HCT116 (cell line): ENCODE measurements around the gene VAV2. TPM values are rescaled to one million over a fixed set of nuclear protein-coding genes. Genes with fewer than 3 reads are reported as not detected.

Experiments
- ATAC-seq: fragments of 200-7000 bp; cut with Tn5 transposase; 2 replicates; pipeline ENCODE4 v1.9.1; 2020; ENCODE audit warnings: mild to moderate bottlenecking, moderate library complexity
- BruUV-seq: library from RNA; stranded (reverse); fragments of 400-500 nt; replicated peaks from 2 replicates; lab custom pipeline; 2021; lab: Mats Ljungman, UMichigan
- CTCF ChIA-PET: fragments of 300-600 bp; sonication (Branson Sonifier 250); formaldehyde crosslinking; loops from one replicate; lab custom pipeline; 2021; ENCODE audit warnings: antibody characterized with exemption; lab: Charles Lee
- POLR2A ChIA-PET: fragments of 300-600, 350-600 bp; sonication (Branson Sonifier 250); formaldehyde crosslinking; loops from one replicate; lab custom pipeline; 2021; ENCODE audit warnings: antibody characterized with exemption; lab: Charles Lee
- RAD21 ChIA-PET, 2 experiments: fragments of 300-600 bp; sonication (Branson Sonifier 250); formaldehyde crosslinking; loops; one replicate each; lab custom pipeline; 2023; ENCODE audit warnings: low total read pairs in 2 of 2; ENCODE audit not compliant: uncharacterized antibody in 2 of 2, unreplicated experiment in 2 of 2, low non-redundant PET in 1 of 2; lab: Charles Lee
- DNase-seq: peaks from one replicate; pipeline ENCODE4 v3.0.0-alpha.2; 2010; ENCODE audit warnings: low read depth, low spot score
- H2AFZ ChIP-seq: fragments of 200-600 bp; shearing (Covaris generic), sonication (generic); 2 replicates; pipeline ENCODE4 v1.6.1; 2017; ENCODE audit warnings: low read depth, mixed run types, mixed read lengths, antibody characterized with exemption, low read length; ENCODE audit not compliant: poor library complexity, severe bottlenecking
- H3K27ac ChIP-seq: 2 replicates; pipeline ENCODE4 v1.5.1; 2012; ENCODE audit warnings: low read depth, low read length
- H3K27me3 ChIP-seq: fragments of 200-600 bp; sonication (generic); 2 replicates; pipeline ENCODE4 v1.6.1; 2016; ENCODE audit warnings: mixed run types, low read length, mixed read lengths; ENCODE audit not compliant: insufficient read depth
- H3K36me3 ChIP-seq, 2 experiments: fragments of 200-500 bp in 1 of 2; fragments of 200-600 bp in 1 of 2; sonication (Bioruptor generic) in 1 of 2; sonication (generic) in 1 of 2; 2 replicates each; pipeline versions ENCODE4 v1.5.1 to v1.6.1; 2014 to 2016; ENCODE audit warnings: low read length in 2 of 2, inconsistent platforms in 1 of 2, mixed read lengths in 1 of 2, mixed run types in 1 of 2; ENCODE audit not compliant: insufficient read depth in 2 of 2, control insufficient read depth in 1 of 2
- H3K4me1 ChIP-seq, 2 experiments: fragments of 200-600 bp in 1 of 2; sonication (generic) in 1 of 2; 2 replicates each; pipeline versions ENCODE4 v1.5.1 to v1.6.1; 2012 to 2017; ENCODE audit warnings: low read length in 2 of 2, inconsistent platforms in 1 of 2, mild to moderate bottlenecking in 1 of 2, mixed read lengths in 1 of 2, mixed run types in 1 of 2, moderate library complexity in 1 of 2; ENCODE audit not compliant: insufficient read depth in 2 of 2, control insufficient read depth in 1 of 2
- H3K4me2 ChIP-seq: fragments of 200-600 bp; sonication (generic); 2 replicates; pipeline ENCODE4 v1.6.1; 2017; ENCODE audit warnings: mixed run types, low read length, mixed read lengths
- H3K4me3 ChIP-seq, 2 experiments: fragments of 200-600 bp in 1 of 2; sonication (generic) in 1 of 2; replicated peaks in 1 of 2; 2 replicates each; pipeline ENCODE4 v1.5.1; 2011 to 2016; ENCODE audit warnings: low read length in 2 of 2, control low read depth in 1 of 2, low read depth in 1 of 2, mild to moderate bottlenecking in 1 of 2, mixed read lengths in 1 of 2, mixed run types in 1 of 2
- H3K79me2 ChIP-seq: fragments of 200-600 bp; sonication (generic); 2 replicates; pipeline ENCODE4 v1.6.1; 2017; ENCODE audit warnings: mild to moderate bottlenecking, mixed run types, low read length, moderate library complexity, mixed read lengths; ENCODE audit not compliant: insufficient read depth
- H3K9ac ChIP-seq: fragments of 200-600 bp; sonication (generic); 2 replicates; pipeline ENCODE4 v1.6.1; 2016; ENCODE audit warnings: low read length, mixed read lengths
- H3K9me2 ChIP-seq: fragments of 200-600 bp; sonication (generic), shearing (Covaris generic); 2 replicates; pipeline ENCODE4 v1.6.1; 2017; ENCODE audit warnings: mixed run types, mild to moderate bottlenecking, moderate library complexity; ENCODE audit not compliant: insufficient read depth
- H3K9me3 ChIP-seq, 2 experiments: fragments of 200-500 bp in 1 of 2; fragments of 200-600 bp in 1 of 2; sonication (Bioruptor generic) in 1 of 2; sonication (generic) in 1 of 2; 2 replicates each; pipeline ENCODE4 v1.6.1; 2014 to 2017; ENCODE audit warnings: low read length in 2 of 2, mixed read lengths in 2 of 2, inconsistent platforms in 1 of 2, low read depth in 1 of 2, mild to moderate bottlenecking in 1 of 2, mixed run types in 1 of 2, moderate library complexity in 1 of 2; ENCODE audit not compliant: control insufficient read depth in 1 of 2, insufficient read depth in 1 of 2
- H4K20me1 ChIP-seq: fragments of 200-600 bp; sonication (generic), shearing (Covaris generic); 2 replicates; pipeline ENCODE4 v1.6.1; 2017; ENCODE audit warnings: mixed run types, mild to moderate bottlenecking, moderate library complexity; ENCODE audit not compliant: insufficient read depth
- CEBPB ChIP-seq: IDR thresholded peaks from 2 replicates; pipeline ENCODE4 v1.6.1; 2012; ENCODE audit warnings: low read depth
- CTCF ChIP-seq, 3 experiments: fragments of 200-600 bp in 1 of 3; sonication (generic) in 1 of 3; IDR thresholded peaks in 2 of 3; conservative IDR thresholded peaks in 1 of 3; 2 replicates each; pipeline ENCODE4 v1.5.1; 2012 to 2017; ENCODE audit warnings: low read depth in 2 of 3, low read length in 2 of 3, antibody characterized with exemption in 1 of 3, borderline replicate concordance in 1 of 3, control low read depth in 1 of 3, mild to moderate bottlenecking in 1 of 3, mixed read lengths in 1 of 3, mixed run types in 1 of 3, moderate library complexity in 1 of 3; ENCODE audit not compliant: insufficient read depth in 1 of 3
- EGR1 ChIP-seq: IDR thresholded peaks from 2 replicates; pipeline ENCODE4 v1.6.1; 2012; ENCODE audit warnings: low read depth
- ELF1 ChIP-seq: IDR thresholded peaks from 2 replicates; pipeline ENCODE4 v1.6.1; 2012; ENCODE audit warnings: low read depth, borderline replicate concordance
- JUND ChIP-seq: IDR thresholded peaks from 2 replicates; pipeline ENCODE4 v1.6.1; 2012
- MAX ChIP-seq: IDR thresholded peaks from 2 replicates; pipeline ENCODE4 v1.6.1; 2012
- POLR2A ChIP-seq: IDR thresholded peaks from 2 replicates; pipeline ENCODE4 v1.7.0; 2011; ENCODE audit warnings: borderline replicate concordance; ENCODE audit not compliant: insufficient read depth, insufficient read length; ENCODE audit errors: extremely low read depth
- POLR2AphosphoS5 ChIP-seq: IDR thresholded peaks from 2 replicates; pipeline ENCODE4 v1.6.1; 2011; ENCODE audit warnings: mild to moderate bottlenecking, low read depth, low read length, moderate library complexity
- RAD21 ChIP-seq: IDR thresholded peaks from 2 replicates; pipeline ENCODE4 v1.6.1; 2012; ENCODE audit warnings: low read depth, mild to moderate bottlenecking
- SP1 ChIP-seq: IDR thresholded peaks from 2 replicates; pipeline ENCODE4 v1.6.1; 2012; ENCODE audit warnings: low read depth
- SRF ChIP-seq: IDR thresholded peaks from 2 replicates; pipeline ENCODE4 v1.6.1; 2012; ENCODE audit warnings: low read depth
- YY1 ChIP-seq: IDR thresholded peaks from 2 replicates; pipeline ENCODE4 v1.6.1; 2011; ENCODE audit warnings: low read length, low read depth, moderate library complexity, mild to moderate bottlenecking; ENCODE audit not compliant: insufficient replicate concordance; ENCODE audit errors: extremely low read depth
- ZBTB33 ChIP-seq: IDR thresholded peaks from 2 replicates; pipeline ENCODE4 v1.6.1; 2011; ENCODE audit warnings: mild to moderate bottlenecking, low read length, moderate library complexity; ENCODE audit not compliant: insufficient replicate concordance; ENCODE audit errors: extremely low read depth
- ZFX ChIP-seq: fragments of 450-650 bp; IDR thresholded peaks from 2 replicates; pipeline ENCODE4 v1.6.1; 2017
- ZNF274 ChIP-seq: fragments of 200-500 bp; sonication (Bioruptor generic); IDR thresholded peaks from 2 replicates; pipeline ENCODE4 v1.6.1; 2014; ENCODE audit warnings: mild to moderate bottlenecking, low read depth, low read length, inconsistent platforms
- intact Hi-C: fragments of 100-400 bp; cut with micrococcal nuclease; formaldehyde crosslinking; loops from 2 replicates; pipeline ENCODE4 v1.10.0; 2022
- total RNA-seq: library from RNA; stranded (reverse); gene quantifications from one replicate; pipeline ENCODE4 v1.2.1, GENCODE V29; 2021; ENCODE audit not compliant: unreplicated experiment

The VAV2 gene
- total RNA-seq, 1 experiment from 2014 or later = 33.2 TPM

GRCh38 chr9:133874659-133875058, 117.5 kb downstream of the VAV2 start (continued):
- TF ChIP-seq ELF1 (no peak), SRF (no peak), MAX (no peak), POLR2A (no peak), ZNF274 (no peak)

GRCh38 chr9:133874060-133874657, 118.0 kb downstream of the VAV2 start:
- CTCF ChIA-PET = interaction anchor here (1.4 kb wide), 1 partner anchor 121 kb away, joined by 5 read pairs; no protein-coding TSS in a partner anchor
- H4K20me1 ChIP-seq = no peaks in the 10 kb centered on the region
- DNase-seq (peak; percentile 73), ATAC-seq (peak; percentile 89)
- H3K4me3 ChIP-seq = peak overlapping the region; percentile 4 to 41; a peak in 3 of 4 replicates
- H3K9ac ChIP-seq = peak overlapping the region; percentile 65
- no TSS peak for BruUV-seq
- intact Hi-C loops = loop anchor here (2.0 kb wide), 1 partner anchor 119 kb away; the partner anchor contains the start of gene VAV2
- peak overlapping the region; percentile 79 for H3K4me2 ChIP-seq
- peaks cover 35 to 46% of the 10 kb centered on the region in 2 experiments for H3K4me1 ChIP-seq
- no peaks in the 10 kb centered on the region for H3K9me3 ChIP-seq
- no peak overlapping the region for H2AFZ ChIP-seq
- no peaks in the 10 kb centered on the region for H3K27me3 ChIP-seq
- RAD21 ChIA-PET = no interaction called here
- H3K36me3 ChIP-seq = no peaks in the 10 kb centered on the region
- POLR2A ChIA-PET = interaction anchor here (1.1 kb wide), 1 partner anchor 12 kb away, joined by 3 read pairs; no protein-coding TSS in a partner anchor
- H3K79me2 ChIP-seq = peaks cover 45% of the 10 kb centered on the region; the same call in 1 of the 2 replicates
- H3K27ac ChIP-seq = peak overlapping the region; percentile 76
- H3K9me2 ChIP-seq = no peaks in the 10 kb centered on the region
- TF ChIP-seq SP1 = peak; percentile 91
- no peak for TF ChIP-seq ZNF274
- peak; percentile 88 for TF ChIP-seq JUND
- TF ChIP-seq SRF = no peak
- no peak for TF ChIP-seq CEBPB
- TF ChIP-seq POLR2A = no peak
- TF ChIP-seq YY1 = no peak
- 0 out of 2 replicates have a peak, but pooled peaks have one; percentile 67 for TF ChIP-seq MAX
- peak; percentile 53 for TF ChIP-seq ZBTB33
- TF ChIP-seq CTCF (IDR thresholded peaks at IDR 0.05 in 2 of 3, conservative IDR thresholded peaks at IDR 0.05 in 1 of 3; ENCODE audit: borderline replicate concordance in 1 of 3, insufficient read depth in 1 of 3, low read depth in 2 of 3, low read length in 2 of 3) = no peak
- no peak; the same call in 1 of the 2 replicates for TF ChIP-seq RAD21
- TF ChIP-seq POLR2AphosphoS5 = no peak
- TF ChIP-seq ZFX = no peak
- TF ChIP-seq EGR1 = no peak
